Activated CD8-positive, alpha-beta memory T cell treated with anti-CD3 and anti-CD28 coated beads, Interleukin-2, amount 50 U/mL, for 4 hours (primary cell): ENCODE data around the gene MEN1.

Source experiments
- DNase-seq: peaks from one replicate; pipeline ENCODE4 v3.0.0-alpha.2; 2020

MEN1 gene

DNA sequence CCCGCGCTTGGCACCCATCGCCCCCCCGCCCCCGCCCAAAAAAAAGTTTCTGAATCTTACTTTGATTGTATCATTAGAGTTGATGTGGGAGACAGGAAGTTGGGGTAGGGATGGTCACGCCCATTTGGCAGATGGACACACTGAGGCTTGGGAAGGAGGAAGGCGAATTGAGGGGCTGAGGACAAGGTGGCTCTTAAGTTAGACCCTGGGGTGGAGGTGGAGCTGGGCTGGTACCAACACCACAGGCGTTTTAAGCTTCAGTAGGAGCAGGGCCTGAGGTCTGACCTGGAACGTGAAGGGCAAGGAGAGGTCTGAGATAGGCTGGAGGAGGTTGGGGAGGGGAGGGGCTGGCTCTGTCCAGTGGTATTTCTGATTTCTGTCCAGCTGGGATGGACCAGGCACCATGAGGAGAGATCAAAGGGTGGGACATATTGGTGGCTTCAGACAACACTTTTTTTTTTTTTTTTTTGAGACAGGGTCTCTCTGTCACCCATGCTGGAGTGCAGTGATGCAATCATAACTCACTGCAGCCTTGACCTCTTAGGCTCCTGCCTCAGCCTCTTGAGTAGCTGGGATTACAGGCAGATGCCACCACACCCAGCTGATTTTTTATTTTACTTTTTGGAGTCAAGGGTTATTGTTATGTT, 34.9 kb upstream of the MEN1 start:
- no peak for DNase-seq

DNA sequence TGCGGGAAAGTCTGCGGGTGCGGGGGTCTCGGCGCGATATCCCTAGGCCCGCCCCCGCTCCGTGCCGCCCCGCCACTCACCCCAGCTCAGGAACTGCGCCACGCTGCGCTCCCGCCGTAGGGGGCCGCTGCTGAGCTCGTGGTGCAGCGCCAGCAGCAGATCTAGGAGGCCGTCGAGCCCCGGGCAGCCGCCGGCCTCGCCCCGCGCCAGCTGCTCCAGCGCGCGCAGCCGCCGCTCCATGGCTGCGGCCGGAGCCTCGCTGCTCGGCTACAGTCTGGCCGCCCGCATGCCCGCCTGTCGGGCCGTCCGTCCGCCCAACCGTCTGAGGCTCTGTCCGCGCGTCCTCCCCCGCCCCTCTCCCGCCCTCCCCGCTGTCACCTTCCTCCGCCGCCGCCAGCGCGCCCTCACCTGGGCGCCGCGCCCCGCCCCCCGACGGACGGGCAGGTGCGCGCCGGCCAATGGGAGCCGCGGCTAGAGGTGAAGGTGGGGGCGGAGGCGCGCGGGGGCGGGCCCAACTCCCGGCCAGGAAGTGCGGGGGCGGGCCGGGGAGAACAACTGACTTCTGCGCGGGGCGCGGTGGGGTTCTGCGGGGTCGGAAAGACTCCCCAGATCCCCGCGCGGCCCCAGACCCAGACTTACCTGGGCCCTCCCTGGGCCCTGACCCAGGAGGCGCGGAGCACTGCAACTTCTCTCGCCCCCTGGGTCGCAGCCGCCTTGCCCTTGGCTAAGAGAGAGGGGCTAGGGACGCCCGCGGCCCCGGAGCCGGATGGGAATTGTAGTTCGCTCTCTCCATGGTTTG, 34.2 kb upstream of the MEN1 start, which contains the start of gene CDC42BPG:
Gene CDC42BPG, minus strand, starts transcription at position 324 of the 799 bp plus-strand sequence. Its CDS starts 84 bp downstream, at position 240.
- peak; percentile 71 for DNase-seq

DNA sequence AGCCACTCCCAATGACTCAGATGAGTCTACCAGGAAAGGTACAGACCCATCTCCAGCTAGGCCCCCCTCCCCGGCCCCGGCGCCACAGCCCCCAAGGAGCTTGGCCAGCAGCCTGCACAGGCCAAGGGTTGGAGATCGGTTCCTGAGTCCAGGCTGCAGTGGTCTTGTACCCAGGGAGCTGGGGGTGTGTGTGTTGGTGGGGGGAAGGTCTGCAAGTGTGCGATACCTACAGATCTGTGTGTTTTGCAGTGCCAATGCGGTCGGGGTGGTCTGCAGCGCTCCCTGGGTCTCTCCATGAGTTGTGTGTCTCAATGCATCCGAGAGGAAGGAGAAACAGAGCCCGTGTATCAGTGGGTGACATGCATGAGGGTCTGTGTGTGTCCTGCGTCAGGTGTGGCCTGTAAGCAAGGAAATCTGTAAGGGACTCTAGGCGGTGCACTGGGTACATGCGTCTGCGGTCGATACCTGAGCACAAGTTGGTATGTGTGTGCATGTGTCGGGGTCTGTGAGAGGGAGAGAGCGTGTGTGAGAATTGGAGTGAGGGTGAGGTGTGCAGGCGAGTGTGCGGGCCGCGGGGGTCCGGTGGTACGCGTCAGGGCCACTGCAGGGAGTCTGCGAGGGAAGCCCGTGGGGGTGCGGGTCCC, 33.5 kb upstream of the MEN1 start:
- DNase-seq = no peak

DNA sequence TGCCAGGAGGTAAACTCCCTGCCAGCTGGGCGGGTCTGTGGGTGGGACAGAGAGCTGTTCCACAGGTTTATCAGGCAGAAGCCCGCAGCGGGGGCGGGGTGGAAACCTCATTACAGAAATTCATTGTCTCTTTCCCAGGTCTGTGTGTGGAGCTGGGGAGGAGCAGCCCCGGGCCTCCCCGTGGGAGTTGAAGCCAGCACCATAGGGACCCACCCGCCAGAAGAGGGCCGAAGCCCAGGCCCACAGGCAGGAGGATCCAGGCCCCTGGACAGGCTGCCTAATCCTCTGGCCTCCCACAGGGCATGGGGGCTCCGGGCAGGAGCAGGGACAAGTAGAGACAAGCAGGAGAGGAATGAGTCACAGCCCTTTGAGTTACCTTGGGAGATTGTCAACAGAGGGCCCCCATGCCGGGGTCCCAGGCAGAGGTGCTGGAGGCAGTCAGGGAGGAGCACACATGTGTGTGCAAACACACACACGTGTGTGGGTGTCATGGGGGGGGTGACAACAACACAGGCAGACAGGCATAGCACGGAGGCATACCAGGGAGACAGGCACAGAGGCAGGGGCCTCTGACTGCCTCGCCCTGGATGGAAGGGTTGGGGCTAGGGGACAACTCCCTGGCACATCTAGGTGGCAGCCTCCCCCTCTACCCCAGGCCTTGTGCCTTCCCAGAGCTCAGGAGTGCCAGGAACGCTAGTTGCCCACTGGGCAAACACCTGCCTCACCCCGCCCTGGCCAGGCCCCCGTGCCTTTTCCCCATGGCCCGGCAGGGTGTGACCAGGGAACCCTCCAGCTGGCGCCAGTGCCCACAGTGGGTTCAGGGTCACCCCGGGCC, 32.7 kb upstream of the MEN1 start:
- DNase-seq = no peak

DNA sequence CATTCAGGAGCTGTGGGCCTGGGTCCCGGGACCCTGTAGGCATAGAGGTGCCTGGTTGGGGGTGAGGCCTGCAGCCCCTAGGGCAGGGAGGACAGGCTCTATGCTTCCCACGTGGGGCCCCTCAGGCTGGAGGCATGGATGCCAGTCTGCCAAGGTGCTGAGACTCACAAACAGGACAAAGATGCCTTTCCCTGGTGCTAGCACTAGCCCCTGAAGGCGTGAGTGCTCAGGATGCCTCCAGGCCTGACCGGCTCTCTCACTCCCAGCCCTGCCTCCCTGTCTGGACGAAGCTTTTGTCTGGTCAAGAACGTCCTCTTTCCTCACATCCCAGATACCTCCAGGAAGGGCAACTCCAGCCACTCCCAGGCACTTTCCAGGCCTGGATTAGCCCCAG, 32.0 kb upstream of the MEN1 start:
- no peak for DNase-seq

DNA sequence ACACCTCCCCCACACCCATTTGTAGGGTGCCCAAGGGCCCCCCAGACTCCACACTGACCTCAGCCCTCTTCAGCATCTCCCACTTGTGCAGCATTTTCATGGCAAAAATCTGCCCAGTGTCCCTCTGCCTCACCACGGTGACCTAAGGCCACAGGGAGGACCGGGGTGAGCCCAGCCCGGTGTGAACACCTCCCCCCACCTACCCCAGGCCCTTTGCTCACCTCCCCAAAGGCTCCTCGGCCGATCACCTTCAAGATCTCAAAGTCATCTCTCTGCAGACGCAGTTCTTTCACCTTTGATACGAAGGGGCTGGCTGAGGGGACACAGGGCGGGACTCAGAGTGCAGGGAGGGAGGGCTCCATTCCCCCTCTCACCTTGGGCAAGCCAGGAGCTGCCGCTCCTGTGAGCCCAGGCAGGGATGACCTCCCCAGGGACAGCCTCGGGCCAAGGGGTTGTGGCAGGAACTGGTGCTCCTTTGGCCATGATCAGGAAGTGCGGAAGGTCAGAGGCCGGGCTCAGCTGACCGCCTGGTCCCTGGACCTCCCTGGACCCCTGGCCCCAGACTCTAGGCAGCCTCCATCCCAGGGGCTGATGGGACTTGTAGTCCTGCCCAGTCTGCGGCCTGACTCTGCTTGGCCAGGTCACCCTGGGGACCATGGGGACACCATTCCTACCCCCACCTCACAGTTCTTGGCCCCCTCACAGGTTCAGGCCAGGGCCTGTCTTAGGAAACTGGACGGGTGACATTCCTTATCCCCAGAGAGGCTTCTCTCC, 31.4 kb upstream of the MEN1 start:
- DNase-seq = no peak

DNA sequence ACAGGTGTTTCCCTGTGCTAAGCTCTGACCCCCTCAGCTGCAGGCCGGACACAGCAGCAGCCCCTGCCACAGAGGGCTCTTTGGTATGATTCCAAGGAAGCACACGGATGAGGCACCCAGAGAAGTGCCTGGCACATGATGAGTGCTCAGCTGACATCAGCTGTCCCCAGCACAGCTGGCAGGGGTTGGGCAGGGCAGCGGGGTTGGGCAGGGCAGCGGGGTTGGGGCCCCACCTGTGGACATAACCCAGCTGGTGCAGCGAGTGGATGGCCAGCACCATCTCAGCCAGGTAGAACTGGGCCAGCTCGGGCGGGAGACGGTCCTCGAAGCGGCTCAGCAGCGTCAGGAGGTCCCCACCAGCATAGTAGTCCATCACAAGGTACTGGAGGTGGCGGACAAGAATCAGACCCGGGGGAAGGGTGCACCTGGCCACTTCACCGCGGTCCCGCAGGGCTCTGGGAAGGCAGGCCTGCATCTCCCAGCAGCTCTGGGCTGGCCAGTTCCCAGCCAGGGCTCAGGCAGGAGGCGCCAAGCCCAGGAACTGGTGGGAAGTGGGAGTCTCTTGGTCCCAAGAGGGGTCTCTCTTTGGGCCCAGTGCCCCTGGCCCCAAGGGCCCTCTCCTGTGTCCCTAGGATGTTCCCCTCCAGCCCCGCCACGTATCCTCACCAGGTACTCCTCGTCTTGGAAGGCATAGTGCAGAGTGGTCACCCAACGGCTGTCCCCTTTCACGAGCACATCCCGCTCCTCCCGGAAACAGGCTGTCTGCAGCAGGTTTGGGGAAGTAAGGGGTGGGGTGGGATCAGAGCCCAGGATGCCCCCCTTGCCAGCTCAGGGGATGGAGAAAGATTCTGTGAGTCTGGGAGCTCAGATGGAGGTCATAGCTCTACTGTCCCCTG, 29.8 kb upstream of the MEN1 start:
- no peak for DNase-seq

DNA sequence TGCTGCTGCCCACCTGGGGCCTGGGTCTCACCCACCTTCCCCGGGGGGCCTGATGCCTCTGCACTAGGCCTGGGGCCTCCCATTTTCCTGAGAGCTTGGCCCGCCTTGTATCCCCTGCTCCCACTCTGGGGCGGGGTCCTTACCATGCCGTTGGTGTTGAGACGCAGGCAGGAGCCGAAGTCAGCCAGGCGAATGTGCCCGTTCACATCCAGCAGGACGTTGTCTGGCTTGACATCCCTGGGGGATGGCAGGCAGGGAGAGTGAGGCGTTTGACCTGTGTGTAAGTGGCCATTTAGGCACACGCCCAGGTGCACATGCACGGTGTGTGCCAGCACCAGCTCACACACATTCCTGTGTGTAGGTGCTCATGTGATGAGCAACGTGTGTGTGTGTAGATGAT, 29.0 kb upstream of the MEN1 start:
- no peak for DNase-seq

DNA sequence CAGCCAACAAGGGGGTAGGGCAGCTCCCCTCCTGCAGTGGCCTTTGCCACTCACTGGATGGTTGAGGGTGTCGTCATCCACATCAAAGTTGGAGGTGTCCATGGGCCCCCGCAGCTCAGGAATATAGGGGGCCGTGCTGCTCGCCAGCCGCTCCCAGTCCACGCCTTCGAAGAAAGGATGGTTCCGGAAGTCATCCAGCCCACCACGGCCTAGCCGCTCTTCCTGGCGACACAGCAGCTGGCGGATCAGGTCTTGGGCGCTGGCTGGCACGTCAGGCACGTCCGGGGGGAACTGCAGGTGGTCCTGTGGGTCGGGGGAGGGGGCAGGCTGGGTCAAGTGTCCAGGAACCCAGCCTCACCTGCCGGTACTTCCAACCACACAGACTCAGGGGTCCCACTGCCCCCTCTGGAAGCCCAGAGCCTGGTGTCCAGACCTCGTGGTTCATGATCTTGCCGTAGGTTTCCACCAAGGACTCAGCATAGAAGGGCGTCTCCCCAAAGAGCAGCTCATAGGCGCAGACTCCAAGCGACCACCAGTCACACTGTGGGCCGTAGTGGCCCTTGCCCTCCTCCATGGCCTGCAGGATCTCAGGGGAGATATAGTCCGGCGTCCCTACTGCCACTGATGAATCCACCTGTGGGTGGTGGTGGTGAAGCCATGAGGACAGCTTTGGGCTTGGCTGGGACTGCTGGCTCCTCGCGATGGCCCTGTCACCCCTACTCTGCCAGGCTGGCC, 28.4 kb upstream of the MEN1 start:
- no peak for DNase-seq

DNA sequence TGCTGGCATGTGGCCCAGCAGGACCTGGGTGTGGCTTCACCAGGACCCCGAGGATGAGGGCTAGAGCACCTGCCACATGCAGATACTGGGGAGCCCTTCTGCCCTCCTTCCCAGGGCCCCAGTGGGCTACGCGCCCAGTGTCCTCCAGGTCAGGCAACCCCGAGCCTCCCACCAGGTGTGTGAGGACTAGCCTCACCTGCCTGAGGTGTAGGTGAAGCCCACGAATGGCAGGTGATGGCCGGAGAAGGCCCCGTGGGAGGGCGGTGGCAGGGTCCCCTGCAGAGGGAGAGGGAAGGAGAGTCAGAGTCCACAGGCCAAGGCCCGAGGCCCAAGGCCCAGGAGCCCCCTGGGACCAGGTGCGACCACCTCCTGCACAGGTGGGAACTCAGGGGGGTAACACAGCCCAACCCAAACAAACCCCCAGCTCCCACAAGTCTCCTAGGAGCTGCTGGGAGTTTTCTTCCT, 27.6 kb upstream of the MEN1 start:
- no peak for DNase-seq

DNA sequence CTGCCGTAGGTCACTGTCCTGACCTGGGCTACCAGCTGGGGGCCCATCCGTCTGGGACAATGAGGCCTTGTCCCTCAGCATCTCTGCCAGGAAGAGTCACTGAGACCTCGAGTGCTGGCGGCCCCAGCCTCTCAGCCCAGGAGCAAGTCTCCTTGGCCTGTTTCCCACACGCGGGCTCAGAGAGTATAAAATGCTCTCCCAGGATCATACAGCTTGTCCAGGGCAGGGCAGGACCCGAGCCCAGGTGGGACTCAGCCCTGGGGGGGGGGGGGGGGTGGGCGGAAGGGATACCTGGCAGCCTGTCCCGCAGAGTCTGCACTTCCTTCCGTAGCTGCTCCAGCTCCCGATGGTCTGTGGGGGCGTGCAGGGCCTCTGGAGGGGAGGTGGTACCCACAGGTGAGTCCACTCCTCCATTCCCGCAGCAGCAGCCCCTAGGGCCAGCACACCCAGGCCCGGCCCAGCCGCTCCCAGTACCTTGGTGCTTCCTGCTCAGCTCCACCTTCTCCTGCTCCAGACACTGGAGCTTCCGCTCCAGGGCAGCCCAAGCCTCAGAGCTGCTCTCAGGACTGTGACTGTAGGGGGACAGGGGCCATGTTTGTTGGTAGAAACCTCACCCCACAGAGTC, 26.2 kb upstream of the MEN1 start:
- DNase-seq = no peak

DNA sequence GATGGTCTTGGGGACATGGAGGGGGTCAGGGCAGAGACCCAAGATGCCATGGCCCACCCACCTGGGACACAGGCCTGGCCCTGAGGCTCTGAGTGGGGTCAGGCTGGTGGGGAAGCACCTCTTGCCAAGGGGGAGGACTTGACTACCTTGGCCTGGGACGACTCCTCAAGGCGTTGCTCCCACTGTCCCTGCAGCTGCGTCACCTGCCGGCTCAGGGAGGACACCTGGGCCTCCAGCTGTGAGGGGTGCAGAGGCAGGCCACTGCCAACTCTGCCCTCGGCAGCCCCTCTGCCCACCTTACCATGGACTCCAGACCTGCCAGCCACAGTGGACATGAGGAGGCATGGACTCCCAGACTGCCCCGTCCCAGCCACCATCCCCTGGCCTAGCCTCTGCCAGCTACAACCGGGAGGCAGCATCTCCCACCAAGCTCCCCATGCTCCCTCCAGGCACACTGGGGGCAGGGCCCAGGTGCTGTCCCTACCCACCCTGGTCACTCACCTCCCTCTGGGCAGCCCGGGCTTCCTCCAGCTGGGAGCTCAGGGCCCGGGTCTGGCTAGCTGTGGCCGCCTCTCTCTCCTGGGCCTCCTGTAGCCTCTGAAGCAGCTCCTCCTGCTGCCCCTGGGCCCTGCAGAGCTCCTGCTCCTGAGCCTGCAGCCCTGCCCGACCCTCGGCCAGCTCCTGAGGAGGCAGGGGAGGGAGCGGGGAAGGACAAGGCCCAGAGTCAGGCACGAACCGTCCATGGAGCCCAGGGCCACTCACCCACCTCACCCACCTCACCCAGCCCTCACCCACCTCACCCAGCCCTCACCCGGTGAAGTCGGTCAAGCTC, 25.5 kb upstream of the MEN1 start:
- DNase-seq = no peak

DNA sequence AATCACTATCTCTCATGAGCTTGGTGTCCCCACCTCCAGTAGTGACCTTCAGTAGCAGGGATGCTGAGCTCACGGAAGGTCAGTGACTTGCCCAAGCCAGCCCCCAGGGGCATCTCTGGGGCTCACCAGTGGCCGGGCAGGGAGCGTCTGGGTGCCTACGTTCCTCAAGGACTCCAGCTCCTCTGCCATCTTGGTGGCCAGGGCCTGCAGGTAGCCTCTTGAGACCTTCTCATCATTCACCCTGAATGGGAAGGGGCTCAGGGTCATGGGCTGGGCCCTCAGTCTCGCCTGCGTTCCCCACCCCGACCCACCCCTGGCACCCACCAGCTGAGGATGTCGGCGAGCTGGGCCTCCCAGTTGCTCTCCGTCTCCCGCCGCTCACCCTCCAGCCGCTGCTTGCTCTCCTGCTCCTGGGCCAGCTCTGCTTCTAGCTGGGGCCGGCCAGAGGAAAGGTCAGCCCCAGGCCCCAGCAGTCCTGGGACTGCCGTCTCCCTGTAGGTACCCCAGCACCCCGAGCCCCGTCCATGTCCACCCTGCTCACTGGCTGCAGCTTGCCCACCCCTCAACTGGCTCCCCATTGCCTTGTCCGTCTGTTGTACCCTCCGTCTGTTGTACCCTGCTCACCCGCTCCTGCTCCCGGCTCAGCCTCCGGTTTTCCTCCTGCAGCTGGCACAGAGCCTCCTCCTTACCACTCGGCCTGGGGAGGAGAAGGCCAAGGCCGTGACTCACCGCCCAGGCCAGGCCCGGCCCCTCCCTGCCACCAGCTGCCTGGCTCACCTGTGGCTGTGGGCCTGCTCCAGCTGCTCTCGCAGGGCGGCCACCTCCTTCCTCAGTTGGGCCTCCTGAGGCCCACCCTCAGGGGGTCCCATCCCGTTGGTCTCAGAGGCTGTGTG, 24.6 kb upstream of the MEN1 start:
- no peak for DNase-seq

DNA sequence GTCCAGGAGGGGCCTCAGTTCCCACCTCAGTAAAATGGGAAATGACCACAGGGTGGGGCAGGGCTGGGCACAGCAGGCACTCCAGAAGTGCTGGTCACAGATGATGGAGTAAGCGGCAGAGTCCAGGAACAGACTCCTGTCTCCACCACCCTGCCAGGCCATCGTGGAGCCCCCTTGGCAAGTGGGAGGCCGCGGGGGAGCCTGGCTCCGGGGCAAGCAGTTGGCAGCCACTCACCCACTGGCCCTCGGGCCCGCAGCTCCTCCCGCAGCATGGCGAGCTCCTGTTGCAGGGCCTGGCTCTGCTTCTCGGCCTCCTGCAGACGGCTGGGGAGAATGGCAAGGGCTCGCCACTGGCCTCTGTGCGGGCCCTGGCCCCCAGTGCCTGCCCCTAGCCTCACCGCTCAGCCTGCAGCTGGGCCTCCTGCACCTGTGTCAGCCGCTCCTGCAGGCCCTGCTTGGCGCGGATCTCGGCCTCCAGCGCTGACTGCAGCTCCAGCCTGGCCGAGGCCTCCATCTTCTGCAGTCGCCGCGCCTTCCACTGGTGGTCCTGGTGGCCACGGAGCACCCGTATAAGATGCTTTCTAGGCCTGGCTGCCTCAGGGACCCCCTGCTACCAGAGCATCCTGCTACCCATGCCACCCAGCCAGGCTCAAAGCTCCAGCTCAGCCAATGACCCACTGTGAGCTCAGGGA, 23.8 kb upstream of the MEN1 start:
- DNase-seq = no peak

DNA sequence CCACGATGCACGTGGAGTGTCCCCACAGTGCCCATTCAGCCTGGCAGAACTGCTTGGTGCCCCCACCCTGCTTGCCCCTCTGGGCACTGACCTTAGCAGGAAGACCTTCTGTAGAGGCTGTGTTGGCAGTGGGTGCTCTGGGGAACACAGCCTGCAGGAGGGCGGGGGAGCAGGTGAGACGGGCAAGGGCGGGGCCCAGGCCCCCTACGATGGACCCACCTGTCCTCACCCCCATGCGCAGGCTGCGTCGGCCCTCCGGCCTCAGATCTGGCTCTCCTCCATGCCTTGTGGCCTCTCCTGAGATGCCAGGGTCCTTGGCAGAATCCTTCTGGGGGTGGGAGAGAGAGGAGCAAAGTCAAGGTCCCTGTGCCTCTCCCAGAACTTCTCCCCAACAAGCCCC, 23.2 kb upstream of the MEN1 start:
- DNase-seq = no peak

DNA sequence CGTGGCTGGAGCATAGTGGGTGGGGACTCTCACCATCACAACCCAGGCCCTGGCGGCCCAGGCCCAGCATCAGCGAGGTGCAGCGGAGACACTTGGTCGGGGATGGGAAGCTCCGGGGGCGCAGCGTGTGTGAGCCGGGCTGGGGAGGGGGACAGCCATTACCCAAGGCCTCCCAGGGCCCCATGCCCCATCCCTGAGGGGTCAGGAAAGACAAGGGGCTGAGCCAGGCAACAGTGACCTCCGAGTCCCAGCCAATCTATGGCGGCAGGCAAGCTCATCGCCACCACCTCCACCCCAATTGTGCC, 22.8 kb upstream of the MEN1 start:
- no peak for DNase-seq

DNA sequence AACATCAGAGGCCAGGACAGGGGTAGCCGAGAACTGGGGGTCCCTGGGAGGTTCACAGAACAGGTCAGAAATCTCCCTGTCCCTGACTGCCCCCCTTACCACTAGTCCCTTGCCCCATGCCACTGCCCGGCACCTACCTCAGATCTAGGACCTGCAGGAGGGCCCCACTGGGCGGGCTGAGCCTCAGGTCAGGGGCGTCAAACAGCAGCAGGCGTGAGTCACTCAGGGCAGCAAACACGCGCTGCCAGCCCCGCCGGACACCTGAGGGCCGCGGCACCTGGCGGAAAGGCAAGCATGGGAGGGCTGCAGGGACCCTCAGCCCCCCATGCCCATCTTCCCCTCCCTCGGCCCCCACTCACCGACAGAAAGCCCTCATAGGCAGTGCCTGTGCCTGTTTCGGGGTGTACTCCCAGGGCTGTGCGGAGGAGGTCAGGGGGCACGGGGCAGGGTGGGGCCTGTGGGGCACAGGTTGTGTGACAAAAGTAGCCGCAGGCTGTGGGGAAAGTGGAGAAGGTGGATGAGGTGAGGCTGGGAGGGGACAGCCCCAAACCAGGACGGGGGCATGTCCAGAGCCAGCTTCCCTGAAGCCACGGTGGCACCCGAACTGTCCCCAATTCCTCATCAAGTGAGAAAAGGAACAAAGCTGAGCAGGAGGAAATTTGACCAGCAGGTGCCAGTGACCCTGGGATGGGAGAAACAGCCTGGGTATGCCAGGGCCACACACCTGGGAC, 22.3 kb upstream of the MEN1 start:
- DNase-seq = no peak
